ENCODE data around the gene L3MBTL4.
"Not testable (repeated sequence)": the region's sequence is repeated elsewhere in the genome, so short reads cannot be mapped to it uniquely, and the experiment has no call there.

L3MBTL4 gene

GRCh38 chr18:6185782-6186181 lies 228.9 kb downstream of the L3MBTL4 start:
- not testable (repeated sequence) for DNase-seq (ENCODE audit: low read depth)

DNA sequence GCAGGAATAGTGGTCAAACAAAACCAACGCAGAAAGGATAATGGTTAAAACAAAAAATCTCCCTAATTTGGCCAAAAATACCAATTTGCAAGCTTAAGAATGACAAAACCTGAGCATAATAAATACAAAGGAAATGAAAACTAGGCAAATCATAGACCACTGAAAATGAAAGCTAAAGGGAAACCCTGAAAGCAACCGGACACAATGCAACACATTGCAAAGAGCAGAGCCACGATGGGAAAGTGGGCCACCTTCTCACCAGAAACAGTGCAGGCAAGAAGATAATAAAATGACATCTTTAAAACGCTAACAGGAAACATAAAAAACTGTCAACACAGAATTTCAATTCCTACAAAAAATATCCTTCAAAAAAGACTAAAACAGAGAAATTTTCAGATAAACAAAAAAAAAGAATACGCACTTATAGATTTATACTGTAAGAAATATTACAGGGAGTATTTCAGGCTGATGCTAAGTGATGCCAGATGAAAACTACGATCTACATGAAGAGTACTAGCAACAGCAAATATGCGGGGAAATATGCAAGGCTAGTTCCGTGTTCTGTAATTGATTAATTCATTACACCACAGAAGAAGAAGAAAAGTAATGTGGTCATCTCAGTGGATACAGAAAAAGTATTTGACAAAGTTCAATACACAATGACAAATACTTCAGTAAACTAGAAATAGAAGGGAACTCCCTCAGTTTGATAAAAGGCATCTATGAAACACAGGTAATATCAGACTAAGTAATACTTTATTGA lies 239.5 kb downstream of the L3MBTL4 start:
- no peak for DNase-seq (ENCODE audit: low read depth)

DNA sequence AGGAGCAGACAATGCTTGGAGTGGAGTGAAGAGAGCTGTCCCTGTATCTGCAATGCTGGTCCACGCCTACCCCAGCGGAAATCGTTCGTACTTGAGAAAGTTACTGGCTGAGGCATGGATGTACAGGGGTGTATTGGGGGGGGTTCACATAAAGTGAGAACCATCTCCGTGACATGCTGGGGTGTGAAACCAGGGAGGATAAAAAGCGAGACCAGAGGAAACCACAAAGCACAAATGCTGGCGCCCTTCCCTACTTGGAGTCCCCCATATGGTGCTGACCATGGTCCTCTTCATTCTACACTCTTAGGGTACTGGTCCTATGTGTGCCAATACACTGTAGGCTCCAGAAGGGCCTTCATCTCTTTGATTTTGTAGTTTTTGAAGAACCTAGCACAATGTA lies 244.1 kb downstream of the L3MBTL4 start:
- no peak for DNase-seq (ENCODE audit: low read depth)

- no peak for DNase-seq (ENCODE audit: low read depth)
These were observed 253.2 kb downstream of the L3MBTL4 start for GRCh38 chr18:6161549-6161948.

DNA sequence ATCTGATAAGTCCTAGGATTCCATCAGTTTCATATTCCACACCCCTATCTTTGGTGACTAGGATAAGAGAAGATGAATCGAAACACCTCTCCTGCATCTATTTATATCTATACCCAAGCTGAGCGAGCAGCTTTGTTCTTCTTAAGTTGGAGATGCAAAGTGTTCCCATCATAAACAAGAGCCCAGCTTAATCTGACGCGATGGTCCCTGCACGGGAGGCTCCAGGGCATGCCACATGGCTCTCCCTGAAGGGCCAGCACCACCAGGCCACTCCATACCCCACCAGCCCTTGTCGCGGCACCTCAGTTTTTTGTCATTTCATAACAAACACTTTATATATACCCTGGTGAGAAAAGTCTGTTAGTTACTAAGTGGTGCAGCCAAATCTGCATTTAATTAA lies 255.3 kb downstream of the L3MBTL4 start:
- no peak for DNase-seq (ENCODE audit: low read depth)

DNA sequence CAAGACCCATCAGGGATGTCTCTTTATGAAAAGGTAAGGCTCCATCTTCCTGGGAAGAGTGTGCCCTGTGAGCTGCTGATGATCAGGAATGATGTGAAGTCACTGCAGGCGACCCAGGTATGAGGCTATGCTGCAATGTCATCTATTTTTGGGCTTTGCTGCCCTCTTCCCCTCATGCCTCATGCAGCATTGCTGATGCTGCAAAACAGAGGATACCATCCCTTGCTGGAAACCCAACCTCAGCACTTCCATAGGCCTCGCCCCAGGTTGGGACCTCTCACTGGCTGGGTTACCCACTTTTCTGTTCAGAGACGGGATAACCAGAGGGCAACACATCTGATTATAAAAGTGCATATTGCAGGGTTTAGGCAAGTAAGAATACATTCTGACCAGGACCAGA lies 255.8 kb downstream of the L3MBTL4 start:
- no peak for DNase-seq (ENCODE audit: low read depth)

DNA sequence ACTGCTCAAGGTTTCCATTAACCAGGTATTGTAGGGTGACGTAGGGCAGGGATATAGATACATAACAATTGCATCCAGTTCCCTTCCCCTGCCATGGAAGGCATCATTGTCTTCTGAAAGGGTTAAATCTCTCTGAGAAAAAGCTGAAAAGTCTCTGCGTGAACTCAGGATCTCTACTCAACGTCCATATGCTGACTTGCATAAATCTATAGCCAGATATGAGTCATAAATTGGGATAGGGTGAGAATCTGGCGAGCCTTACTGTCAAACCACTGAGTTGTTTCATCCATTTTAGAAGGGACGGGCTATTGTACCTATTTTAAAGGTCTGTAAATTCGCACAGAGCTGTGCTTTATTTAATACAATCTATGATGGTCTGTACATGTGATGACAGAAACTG lies 258.3 kb downstream of the L3MBTL4 start:
- no peak for DNase-seq (ENCODE audit: low read depth)

DNA sequence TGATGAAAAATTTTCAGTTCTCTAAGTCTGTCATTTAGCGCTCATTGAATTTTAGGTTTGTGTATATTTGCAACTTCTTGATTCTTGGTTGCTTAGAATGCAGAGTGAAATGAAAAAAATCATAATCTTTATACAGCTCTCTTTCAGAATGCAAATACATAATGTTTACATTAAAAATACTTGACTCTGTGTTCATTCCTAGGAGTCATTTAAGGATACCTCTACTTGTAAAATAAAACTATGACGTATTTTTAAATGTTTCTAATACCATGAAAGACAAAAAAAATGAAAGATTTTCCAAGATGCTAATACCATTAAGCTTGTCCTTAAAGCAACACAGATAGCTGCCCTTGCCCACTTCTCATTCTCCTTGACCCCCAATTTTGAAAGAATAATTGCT lies 259.0 kb downstream of the L3MBTL4 start:
- no peak for DNase-seq (ENCODE audit: low read depth)

- DNase-seq (ENCODE audit: low read depth), result no peak
These were observed 264.3 kb downstream of the L3MBTL4 start for GRCh38 chr18:6150430-6150829.

DNA sequence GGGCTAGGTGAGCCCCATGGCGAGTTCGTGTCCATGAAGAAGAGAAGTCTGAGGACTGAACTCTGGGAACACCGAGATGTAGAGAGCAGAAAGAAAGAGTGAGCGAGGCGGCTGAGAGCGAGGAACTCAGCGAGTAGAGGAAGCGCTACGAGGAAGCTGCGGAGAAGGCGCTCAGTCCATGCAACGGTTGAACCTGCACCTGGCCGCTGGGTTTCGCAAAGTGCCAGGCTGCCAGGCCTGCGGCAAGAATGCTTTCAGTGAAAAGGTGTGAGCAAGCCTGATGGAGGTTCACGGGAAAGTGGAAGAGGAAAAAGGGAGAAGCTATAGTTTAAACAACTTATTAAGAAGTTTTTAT lies 268.4 kb downstream of the L3MBTL4 start:
- no peak for DNase-seq (ENCODE audit: low read depth)

- no peak for DNase-seq (ENCODE audit: low read depth)
These were observed 268.9 kb downstream of the L3MBTL4 start for GRCh38 chr18:6145645-6146306.

DNA sequence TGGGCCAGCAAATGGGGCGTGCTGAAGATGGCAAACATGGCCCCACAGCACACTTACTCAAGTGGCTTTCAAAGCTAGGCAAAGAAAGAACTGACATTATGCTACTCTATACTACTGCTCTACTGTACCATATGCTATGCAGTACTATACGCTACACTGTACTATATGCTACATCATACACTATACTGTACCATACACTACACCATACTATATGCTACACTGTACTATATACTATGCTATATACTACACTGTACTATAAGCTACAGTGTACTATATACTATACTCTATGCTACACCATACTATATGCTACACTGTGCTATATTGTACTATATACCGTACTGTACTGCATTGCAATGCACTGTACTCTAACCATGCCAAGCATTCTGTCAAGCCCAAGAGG lies 275.7 kb downstream of the L3MBTL4 start:
- DNase-seq (ENCODE audit: low read depth), result no peak

- not testable (repeated sequence) for DNase-seq (ENCODE audit: low read depth)
These were observed 278.8 kb downstream of the L3MBTL4 start for GRCh38 chr18:6135901-6136300.

DNA sequence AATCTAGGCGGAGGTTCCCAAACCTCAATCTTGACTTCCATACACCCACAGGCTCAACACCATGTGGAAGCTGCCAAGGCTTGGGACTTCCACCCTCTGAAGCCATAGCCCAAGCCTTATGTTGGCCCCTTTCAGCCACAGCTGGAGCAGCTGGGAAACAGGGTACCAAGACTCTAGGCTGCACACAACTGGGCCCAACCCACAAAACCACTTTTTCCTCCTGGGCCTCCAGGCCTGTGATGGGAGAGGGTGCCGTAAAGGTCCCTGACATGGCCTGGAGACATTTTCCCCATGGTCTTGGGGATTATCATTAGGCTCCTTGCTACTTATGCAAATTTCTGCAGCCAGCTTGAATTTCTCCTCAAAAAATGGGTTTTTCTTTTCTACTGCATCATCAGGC lies 279.7 kb downstream of the L3MBTL4 start:
- DNase-seq (ENCODE audit: low read depth), result not testable (repeated sequence)

GRCh38 chr18:6132751-6133368 lies 281.9 kb downstream of the L3MBTL4 start:
- no peak for DNase-seq (ENCODE audit: low read depth)

DNA sequence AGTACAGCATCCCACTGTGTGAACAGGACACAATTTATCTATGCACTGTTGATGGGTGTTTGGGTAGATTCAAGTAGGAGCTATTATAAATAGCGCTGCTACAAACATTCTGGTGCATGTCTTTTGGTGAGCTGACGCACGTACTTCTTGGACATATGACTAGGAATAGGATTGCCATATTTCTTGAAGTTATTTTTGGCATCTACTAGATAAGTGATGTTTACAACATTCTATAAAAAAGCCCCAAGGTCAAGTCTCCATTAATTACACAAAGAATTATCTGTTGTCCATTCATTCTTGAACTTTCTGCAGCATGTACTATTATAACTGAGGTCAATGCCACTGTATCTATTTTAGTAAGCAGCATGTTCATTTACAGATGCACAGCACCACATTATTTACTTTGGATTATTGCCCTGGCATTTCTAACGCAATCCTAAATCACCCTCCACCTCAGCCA lies 293.9 kb downstream of the L3MBTL4 start:
- DNase-seq (ENCODE audit: low read depth), result no peak

GRCh38 chr18:6119761-6120160 lies 294.9 kb downstream of the L3MBTL4 start:
- no peak for DNase-seq (ENCODE audit: low read depth)

DNA sequence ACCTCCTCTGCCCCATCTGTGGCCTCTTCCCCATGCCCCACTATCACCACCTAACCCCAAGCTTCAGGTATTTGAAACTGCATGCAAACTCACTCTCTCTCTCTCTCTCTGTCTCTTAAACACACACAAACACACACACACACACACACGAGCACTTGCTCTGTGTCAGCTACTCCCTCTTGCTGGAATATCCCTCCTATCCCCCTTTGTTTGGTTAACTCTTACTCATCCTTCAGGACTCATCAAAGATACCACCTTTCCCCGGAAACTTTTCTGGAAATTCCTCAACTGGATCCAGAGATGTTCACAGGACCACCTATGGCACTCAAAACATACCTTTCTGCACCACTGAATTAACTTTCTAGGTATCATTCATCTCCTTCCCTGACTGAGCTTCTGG lies 296.6 kb downstream of the L3MBTL4 start:
- no peak for DNase-seq (ENCODE audit: low read depth)

GRCh38 chr18:6115710-6116109 lies 299.0 kb downstream of the L3MBTL4 start:
- DNase-seq (ENCODE audit: low read depth), result no peak

- DNase-seq (ENCODE audit: low read depth), result no peak
These were observed 301.1 kb downstream of the L3MBTL4 start for GRCh38 chr18:6113650-6114049.

GRCh38 chr18:6111726-6112125 lies 303.0 kb downstream of the L3MBTL4 start:
- no peak for DNase-seq (ENCODE audit: low read depth)

- no peak for DNase-seq (ENCODE audit: low read depth)
These were observed 305.0 kb downstream of the L3MBTL4 start for GRCh38 chr18:6109743-6110142.

- no peak for DNase-seq (ENCODE audit: low read depth)
These were observed 306.9 kb downstream of the L3MBTL4 start for GRCh38 chr18:6107794-6108193.
